Epithelial cell of proximal tubule (primary cell): Measurements from ENCODE around the gene MOB3A. TPM values are rescaled to one million over a fixed set of nuclear protein-coding genes. Genes with fewer than 3 reads are reported as not detected.

ENCODE experiments used
- DNase-seq: peaks from one replicate; pipeline ENCODE4 v3.0.0-alpha.2; 2011; ENCODE audit warnings: low read depth
- H3K4me3 ChIP-seq: 2 replicates; pipeline ENCODE4 v1.5.1; 2011; ENCODE audit warnings: low read depth, mild to moderate bottlenecking, low read length
- CTCF ChIP-seq: conservative IDR thresholded peaks from 2 replicates; pipeline ENCODE4 v1.5.1; 2012; ENCODE audit warnings: low read depth, mild to moderate bottlenecking, low read length
- total RNA-seq: library from RNA; depleted of rRNA; stranded (reverse); fragments of >200 nt; gene quantifications from 2 replicates; pipeline ENCODE4 v1.2.3, GENCODE V29; 2015

The MOB3A gene
- total RNA-seq, 1 donor from 2014 or later = 29.9 TPM

GRCh38 chr19:2122982-2123381 is 26.9 kb upstream of the MOB3A start:
- no peak for DNase-seq
- no peak for TF ChIP-seq CTCF
- H3K4me3 ChIP-seq = no peak overlapping the region

- no peak for TF ChIP-seq CTCF
- no peak overlapping the region for H3K4me3 ChIP-seq
- DNase-seq = no peak
Measured at GRCh38 chr19:2122251-2122650, 26.1 kb upstream of the MOB3A start.

- H3K4me3 ChIP-seq = no peak overlapping the region
- TF ChIP-seq CTCF = no peak
- DNase-seq = no peak
Measured at GRCh38 chr19:2121416-2122051, 25.4 kb upstream of the MOB3A start.

- no peak for TF ChIP-seq CTCF
- no peak for DNase-seq
- no peak overlapping the region for H3K4me3 ChIP-seq
Measured at GRCh38 chr19:2120821-2121220, 24.7 kb upstream of the MOB3A start.

- H3K4me3 ChIP-seq = no peak overlapping the region
- TF ChIP-seq CTCF = no peak
- no peak for DNase-seq
Measured at GRCh38 chr19:2119921-2120785, 24.0 kb upstream of the MOB3A start.

GRCh38 chr19:2118438-2118837 is 22.3 kb upstream of the MOB3A start:
- DNase-seq = no peak
- H3K4me3 ChIP-seq = no peak overlapping the region
- no peak for TF ChIP-seq CTCF
